ENCODE data around the gene ELF2.

DNA sequence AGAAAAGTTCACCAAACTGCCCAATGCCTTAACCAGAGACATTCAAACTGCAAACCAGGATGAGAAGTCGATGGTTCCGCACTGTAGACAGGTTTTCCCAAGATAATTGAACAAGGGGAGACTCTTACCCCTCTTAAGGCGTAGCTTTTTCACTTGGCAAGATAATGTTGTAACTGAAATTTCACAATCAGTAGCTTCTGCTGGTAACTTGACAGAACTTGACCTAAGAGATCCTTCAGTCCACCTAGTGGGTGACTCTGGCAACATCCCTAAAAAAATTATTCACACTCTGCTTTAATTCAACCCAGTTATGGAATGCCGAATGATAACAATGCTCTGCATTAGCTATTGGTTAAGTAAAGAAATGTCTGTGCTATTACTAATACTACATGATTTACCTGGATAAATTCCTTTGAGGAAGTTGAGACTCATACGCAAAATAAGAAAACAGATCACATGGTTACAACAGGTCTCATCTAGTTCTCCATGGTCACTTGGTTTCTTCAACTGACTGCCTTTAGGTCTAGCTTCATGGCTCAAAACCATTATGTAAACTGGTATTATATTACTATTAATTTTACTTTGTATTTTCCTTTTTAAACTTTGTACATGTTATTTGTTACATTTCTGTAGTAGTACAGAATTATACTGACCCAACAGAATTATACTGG, 9.1 kb downstream of the ELF2 start:
- TF ChIP-seq CTCF (IDR thresholded peaks at IDR 0.05), result peak; percentile 58; the same call in 1 of the 2 replicates
- TF ChIP-seq POLR2AphosphoS5 (IDR thresholded peaks at IDR 0.05; ENCODE audit: low read depth, low read length), result no peak
- no peak for TF ChIP-seq SIN3A (IDR thresholded peaks at IDR 0.05; ENCODE audit: borderline replicate concordance, insufficient read depth, low read depth, low read length)
- no peak for TF ChIP-seq TCF7L2 (IDR thresholded peaks at IDR 0.05; ENCODE audit: low read depth, low read length)
- no peak for TF ChIP-seq REST (IDR thresholded peaks at IDR 0.05; ENCODE audit: insufficient read depth in 1 of 2, low read depth in 2 of 2, low read length in 1 of 2)

All from Panc1 (cell line).